ENCODE results near the gene GSTT2B.
"Not testable (repeated sequence)": the region's sequence is repeated elsewhere in the genome, so short reads cannot be mapped to it uniquely, and the experiment has no call there.

- TF ChIP-seq CTCF (IDR thresholded peaks at IDR 0.05); EZH2 (IDR thresholded peaks at IDR 0.05; ENCODE audit: borderline replicate concordance, insufficient read depth, low read depth, low read length, poor library complexity, severe bottlenecking): not testable (repeated sequence)
Measured at GRCh38 chr22:23980567-23980966, 19.6 kb upstream of the GSTT2B start.

Data from B cell (primary cell).